K562 (cell line): Measurements from ENCODE around the gene ABHD17C. TPM values are rescaled to one million over a fixed set of nuclear protein-coding genes. Genes with fewer than 3 reads are reported as not detected.

Experiments used
- PURB ChIP-seq: sonication (generic); formaldehyde crosslinking; IDR thresholded peaks from 2 replicates; pipeline ENCODE4 v1.9.0; 2021; ENCODE audit warnings: low read depth, mild to moderate bottlenecking, missing genetic modification reagents
- polyA plus RNA-seq, 8 experiments: library from polyadenylated mRNA; depleted of rRNA in 4 of 8; stranded (reverse) in 5 of 8; unstranded in 3 of 8; fragments of >200 nt; fragmentation: Nextera tagmentation in 2 of 8; fragmentation: Illumina TruSeq in 1 of 8; extraction: Ambion mirVana in 2 of 8; extraction: Trizol in 1 of 8; gene quantifications; 2 replicates each; pipeline versions ENCODE4 v1.2.1 to v1.2.3, GENCODE V29; 2011 to 2014; ENCODE audit warnings: inconsistent platforms in 1 of 8, missing spikeins in 1 of 8
- total RNA-seq, 7 experiments: library from RNA; depleted of rRNA in 6 of 7; stranded (reverse); fragments of >200 nt in 6 of 7; fragmentation: Illumina TruSeq in 2 of 7; extraction: Trizol in 2 of 7; gene quantifications; 2 replicates each; pipeline versions ENCODE4 v1.2.1 to v1.2.3, GENCODE V29; 2011 to 2021; ENCODE audit warnings: low replicate concordance in 1 of 7
- TF ChIP-seq, protein P1 (sequence below), 2 experiments: fragments of 450-650 bp in 1 of 2; sonication (generic) in 1 of 2; formaldehyde crosslinking in 1 of 2; IDR thresholded peaks; 2 replicates each; pipeline versions ENCODE4 v1.7.1 to v1.9.0; 2016 to 2022; ENCODE audit warnings: inconsistent platforms in 1 of 2, mild to moderate bottlenecking in 1 of 2, missing genetic modification reagents in 1 of 2
- TF ChIP-seq, protein P2 (sequence below): fragments of 450-650 bp; formaldehyde crosslinking; IDR thresholded peaks from 2 replicates; pipeline ENCODE4 v1.4.0; 2022; ENCODE audit warnings: missing genetic modification characterization
- TF ChIP-seq, protein P3 (sequence below): fragments of 450-650 bp; IDR thresholded peaks from 2 replicates; pipeline ENCODE4 v1.6.1; 2016; ENCODE audit warnings: low read depth
- TF ChIP-seq, protein P4 (sequence below): fragments of 250-450 bp; sonication (Bioruptor Pico); IDR thresholded peaks from 2 replicates; pipeline ENCODE4 v1.4.0; 2020

Gene ABHD17C
- total and polyA plus RNA-seq, 9 of the 15 experiments (the other 6 are each of a cell fraction or from before 2014, with no cell fraction given), result 0.04 to 0.42 (median 0.19) TPM; not detected in 1

DNA sequence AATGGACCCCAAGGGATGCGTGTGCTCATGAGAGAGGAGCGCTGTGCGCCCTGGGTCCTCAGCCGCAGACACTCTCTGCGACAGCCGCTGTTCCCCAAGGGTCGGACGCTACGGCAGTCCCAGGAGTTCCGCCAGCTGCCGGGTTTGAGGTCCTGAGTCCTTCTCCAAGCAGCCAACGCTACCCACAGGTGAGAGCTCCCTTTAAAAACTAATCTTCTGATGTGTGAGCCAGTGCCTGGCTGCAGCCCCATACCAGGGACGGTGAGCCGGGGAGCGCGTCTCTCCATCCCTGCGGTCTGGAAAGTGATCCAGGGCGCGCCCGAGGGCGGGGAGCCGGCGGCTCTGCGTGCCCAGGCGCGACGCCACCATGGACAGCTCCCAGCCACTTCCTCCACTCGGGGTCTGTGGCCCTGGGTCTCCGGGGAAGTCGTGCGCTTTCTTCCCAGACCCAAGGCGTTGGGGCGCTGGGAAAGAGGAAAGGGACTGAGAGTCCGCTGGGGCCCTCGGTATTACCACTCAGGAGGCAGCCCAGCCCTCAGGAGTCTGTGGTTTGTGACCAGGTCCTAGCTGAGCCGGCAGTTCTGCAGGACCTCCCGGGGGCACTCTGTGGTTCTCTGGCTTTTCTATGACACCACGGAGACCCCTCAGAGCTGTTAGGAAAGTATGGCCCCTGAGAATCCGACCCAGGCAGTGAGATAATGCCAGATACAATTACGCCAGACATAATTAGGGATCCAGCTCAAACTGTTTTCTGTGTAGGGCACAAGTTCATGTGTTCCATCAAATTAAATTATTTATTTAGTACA, 85.5 kb downstream of the ABHD17C start (continued):
- TF ChIP-seq, protein P1, sequence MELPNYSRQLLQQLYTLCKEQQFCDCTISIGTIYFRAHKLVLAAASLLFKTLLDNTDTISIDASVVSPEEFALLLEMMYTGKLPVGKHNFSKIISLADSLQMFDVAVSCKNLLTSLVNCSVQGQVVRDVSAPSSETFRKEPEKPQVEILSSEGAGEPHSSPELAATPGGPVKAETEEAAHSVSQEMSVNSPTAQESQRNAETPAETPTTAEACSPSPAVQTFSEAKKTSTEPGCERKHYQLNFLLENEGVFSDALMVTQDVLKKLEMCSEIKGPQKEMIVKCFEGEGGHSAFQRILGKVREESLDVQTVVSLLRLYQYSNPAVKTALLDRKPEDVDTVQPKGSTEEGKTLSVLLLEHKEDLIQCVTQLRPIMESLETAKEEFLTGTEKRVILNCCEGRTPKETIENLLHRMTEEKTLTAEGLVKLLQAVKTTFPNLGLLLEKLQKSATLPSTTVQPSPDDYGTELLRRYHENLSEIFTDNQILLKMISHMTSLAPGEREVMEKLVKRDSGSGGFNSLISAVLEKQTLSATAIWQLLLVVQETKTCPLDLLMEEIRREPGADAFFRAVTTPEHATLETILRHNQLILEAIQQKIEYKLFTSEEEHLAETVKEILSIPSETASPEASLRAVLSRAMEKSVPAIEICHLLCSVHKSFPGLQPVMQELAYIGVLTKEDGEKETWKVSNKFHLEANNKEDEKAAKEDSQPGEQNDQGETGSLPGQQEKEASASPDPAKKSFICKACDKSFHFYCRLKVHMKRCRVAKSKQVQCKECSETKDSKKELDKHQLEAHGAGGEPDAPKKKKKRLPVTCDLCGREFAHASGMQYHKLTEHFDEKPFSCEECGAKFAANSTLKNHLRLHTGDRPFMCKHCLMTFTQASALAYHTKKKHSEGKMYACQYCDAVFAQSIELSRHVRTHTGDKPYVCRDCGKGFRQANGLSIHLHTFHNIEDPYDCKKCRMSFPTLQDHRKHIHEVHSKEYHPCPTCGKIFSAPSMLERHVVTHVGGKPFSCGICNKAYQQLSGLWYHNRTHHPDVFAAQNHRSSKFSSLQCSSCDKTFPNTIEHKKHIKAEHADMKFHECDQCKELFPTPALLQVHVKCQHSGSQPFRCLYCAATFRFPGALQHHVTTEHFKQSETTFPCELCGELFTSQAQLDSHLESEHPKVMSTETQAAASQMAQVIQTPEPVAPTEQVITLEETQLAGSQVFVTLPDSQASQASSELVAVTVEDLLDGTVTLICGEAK (IDR thresholded peaks at IDR 0.05), result peak; percentile 54; the same call in 1 of the 2 replicates
- TF ChIP-seq, protein P1 (CRISPR knock-in tag; IDR thresholded peaks at IDR 0.05), result no peak
- TF ChIP-seq, protein P2, sequence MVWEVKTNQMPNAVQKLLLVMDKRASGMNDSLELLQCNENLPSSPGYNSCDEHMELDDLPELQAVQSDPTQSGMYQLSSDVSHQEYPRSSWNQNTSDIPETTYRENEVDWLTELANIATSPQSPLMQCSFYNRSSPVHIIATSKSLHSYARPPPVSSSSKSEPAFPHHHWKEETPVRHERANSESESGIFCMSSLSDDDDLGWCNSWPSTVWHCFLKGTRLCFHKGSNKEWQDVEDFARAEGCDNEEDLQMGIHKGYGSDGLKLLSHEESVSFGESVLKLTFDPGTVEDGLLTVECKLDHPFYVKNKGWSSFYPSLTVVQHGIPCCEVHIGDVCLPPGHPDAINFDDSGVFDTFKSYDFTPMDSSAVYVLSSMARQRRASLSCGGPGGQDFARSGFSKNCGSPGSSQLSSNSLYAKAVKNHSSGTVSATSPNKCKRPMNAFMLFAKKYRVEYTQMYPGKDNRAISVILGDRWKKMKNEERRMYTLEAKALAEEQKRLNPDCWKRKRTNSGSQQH (CRISPR knock-in tag), result no peak
- no peak for TF ChIP-seq PURB (CRISPR knock-in tag)
- TF ChIP-seq, protein P3, sequence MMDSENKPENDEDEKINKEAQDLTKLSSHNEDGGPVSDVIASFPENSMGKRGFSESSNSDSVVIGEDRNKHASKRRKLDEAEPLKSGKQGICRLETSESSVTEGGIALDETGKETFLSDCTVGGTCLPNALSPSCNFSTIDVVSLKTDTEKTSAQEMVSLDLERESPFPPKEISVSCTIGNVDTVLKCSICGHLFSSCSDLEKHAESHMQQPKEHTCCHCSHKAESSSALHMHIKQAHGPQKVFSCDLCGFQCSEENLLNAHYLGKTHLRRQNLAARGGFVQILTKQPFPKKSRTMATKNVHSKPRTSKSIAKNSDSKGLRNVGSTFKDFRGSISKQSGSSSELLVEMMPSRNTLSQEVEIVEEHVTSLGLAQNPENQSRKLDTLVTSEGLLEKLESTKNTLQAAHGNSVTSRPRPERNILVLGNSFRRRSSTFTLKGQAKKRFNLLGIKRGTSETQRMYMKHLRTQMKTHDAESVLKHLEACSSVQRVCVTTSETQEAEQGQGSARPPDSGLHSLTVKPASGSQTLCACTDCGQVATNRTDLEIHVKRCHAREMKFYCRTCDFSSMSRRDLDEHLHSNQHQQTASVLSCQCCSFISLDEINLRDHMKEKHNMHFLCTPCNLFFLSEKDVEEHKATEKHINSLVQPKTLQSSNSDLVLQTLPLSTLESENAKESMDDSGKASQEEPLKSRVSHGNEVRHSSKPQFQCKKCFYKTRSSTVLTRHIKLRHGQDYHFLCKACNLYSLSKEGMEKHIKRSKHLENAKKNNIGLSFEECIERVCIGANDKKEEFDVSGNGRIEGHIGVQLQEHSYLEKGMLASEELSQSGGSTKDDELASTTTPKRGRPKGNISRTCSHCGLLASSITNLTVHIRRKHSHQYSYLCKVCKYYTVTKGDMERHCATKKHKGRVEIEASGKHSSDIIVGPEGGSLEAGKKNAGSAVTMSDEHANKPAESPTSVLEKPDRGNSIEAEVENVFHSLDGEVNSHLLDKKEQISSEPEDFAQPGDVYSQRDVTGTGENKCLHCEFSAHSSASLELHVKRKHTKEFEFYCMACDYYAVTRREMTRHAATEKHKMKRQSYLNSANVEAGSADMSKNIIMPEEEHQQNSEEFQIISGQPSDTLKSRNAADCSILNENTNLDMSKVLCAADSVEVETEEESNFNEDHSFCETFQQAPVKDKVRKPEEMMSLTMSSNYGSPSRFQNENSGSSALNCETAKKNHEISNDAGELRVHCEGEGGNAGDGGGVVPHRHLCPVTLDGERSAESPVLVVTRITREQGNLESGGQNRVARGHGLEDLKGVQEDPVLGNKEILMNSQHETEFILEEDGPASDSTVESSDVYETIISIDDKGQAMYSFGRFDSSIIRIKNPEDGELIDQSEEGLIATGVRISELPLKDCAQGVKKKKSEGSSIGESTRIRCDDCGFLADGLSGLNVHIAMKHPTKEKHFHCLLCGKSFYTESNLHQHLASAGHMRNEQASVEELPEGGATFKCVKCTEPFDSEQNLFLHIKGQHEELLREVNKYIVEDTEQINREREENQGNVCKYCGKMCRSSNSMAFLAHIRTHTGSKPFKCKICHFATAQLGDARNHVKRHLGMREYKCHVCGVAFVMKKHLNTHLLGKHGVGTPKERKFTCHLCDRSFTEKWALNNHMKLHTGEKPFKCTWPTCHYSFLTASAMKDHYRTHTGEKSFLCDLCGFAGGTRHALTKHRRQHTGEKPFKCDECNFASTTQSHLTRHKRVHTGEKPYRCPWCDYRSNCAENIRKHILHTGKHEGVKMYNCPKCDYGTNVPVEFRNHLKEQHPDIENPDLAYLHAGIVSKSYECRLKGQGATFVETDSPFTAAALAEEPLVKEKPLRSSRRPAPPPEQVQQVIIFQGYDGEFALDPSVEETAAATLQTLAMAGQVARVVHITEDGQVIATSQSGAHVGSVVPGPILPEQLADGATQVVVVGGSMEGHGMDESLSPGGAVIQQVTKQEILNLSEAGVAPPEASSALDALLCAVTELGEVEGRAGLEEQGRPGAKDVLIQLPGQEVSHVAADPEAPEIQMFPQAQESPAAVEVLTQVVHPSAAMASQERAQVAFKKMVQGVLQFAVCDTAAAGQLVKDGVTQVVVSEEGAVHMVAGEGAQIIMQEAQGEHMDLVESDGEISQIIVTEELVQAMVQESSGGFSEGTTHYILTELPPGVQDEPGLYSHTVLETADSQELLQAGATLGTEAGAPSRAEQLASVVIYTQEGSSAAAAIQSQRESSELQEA, result no peak
- TF ChIP-seq, protein P4, sequence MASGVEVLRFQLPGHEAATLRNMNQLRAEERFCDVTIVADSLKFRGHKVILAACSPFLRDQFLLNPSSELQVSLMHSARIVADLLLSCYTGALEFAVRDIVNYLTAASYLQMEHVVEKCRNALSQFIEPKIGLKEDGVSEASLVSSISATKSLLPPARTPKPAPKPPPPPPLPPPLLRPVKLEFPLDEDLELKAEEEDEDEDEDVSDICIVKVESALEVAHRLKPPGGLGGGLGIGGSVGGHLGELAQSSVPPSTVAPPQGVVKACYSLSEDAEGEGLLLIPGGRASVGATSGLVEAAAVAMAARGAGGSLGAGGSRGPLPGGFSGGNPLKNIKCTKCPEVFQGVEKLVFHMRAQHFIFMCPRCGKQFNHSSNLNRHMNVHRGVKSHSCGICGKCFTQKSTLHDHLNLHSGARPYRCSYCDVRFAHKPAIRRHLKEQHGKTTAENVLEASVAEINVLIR (CRISPR knock-in tag), result no peak
